GM21786 (cell line): ENCODE results near the gene ADAR.

Experiments used
- ATAC-seq: cut with Tn5 transposase; IDR thresholded peaks from one replicate; pipeline ENCODE4 v1.9.1; 2021; ENCODE audit not compliant: unreplicated experiment

ADAR gene

DNA sequence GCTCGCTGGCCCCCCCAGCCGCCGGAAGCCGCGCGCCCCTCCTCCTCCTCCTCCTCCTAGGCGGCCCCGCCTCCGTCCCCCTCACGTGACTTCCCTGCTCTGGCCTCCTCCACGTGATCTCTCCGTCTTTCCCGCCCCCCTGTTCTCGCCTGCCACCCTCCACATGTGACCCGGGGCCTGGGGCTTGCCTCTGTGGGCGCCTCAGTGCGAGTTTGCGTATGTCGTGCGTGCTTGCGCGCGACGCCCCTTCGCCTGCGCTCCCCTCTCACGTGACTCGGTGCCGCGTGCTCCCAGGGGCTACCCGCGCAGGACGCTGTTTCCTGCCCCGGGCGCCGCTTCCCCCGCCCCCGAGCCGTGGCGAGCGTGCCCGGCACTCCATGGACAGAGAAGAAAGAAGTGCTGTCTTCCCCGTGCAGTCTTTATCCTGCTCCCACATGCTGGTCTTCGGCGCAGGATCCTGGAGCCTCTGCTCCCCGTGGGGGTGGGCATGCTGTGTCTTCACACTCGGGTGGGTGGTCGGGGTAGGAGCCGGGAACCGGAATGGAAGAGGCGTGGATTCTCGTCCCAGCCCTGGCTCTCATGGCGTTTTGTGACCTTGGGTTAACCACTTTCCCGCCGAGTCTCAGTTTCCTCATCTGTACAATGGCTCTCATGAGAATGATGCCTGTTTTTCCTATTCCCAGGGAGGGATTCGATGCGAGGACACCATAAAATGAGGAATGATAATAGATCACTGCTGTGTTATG is 49.1 kb downstream of the ADAR start:
- ATAC-seq = peak; percentile 86

DNA sequence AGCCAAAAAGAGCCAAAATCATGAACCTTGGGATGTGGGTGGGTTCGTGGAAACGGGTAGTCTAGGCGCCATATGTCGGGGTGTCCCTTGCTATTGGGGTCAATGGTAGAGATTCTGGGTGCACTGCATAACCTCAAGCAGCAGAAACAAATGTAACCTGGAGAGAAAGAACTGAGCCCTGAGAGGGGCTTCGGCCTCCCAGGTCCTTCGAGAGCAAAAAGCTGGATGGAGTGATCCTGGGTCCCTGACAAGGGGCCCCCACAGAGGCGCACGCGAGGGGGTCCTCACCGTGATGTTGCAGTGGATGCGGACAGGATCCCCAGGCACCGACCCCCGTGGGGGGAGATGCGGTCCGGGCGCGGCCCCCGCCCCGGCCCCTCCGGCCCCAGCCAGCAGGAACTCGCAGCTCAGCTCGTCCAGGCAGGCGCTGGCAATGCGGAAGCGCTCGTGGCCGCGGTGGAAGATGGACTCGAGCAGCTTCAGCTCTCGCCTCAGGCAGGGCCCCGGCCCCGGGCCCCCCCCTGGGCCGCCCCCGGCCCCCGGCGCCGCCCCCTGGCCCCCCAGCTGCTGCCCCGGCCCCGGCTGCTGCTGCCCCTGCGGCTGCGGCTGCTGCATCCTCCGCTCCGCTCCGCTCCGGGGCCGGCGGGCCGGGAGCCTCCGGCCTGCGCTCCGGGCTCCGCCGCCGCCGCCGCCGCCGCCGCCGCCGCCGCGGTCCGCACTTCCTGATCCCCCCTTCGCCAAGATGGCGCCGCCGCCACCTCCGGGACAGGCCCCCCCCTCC is 49.9 kb downstream of the ADAR start, which contains the start of gene UBE2Q1:
TSS of gene UBE2Q1 (minus strand) at position 724 of the 781 bp plus-strand sequence. CDS start at position 615, 109 bp downstream.
- ATAC-seq = no peak

DNA sequence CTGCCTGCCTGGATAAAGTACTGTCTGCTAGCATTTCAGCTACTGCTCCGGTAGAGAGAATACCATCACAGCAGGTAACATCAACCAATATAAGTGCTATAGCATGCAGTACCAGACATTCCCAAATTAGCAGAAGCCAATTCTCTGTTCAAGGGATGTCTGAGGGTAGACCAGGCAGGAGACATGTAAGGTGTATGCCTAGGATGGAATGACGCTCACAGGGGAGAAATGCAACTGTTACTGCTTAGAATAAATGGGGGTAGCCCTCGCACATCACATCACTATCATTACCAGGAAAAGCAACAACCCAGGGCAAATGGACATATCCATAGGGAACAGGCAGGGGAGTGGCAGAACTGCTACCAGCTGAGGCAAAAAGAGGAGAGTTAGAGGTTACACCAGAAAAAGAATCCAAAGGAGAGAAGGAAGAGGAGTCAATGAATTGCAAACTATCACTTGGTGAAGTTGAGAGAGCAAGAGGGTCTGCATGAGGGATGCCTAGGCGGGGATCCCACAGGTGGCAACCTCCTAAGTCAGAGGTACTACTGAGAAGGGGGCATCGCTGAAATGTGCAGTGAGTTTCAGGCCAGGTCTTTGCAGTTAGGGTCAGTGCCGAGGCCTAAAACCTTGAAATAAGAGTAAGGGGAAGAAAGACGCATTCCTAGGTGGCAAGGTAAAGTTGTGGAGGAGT is 50.6 kb downstream of the ADAR start:
- ATAC-seq = no peak

DNA sequence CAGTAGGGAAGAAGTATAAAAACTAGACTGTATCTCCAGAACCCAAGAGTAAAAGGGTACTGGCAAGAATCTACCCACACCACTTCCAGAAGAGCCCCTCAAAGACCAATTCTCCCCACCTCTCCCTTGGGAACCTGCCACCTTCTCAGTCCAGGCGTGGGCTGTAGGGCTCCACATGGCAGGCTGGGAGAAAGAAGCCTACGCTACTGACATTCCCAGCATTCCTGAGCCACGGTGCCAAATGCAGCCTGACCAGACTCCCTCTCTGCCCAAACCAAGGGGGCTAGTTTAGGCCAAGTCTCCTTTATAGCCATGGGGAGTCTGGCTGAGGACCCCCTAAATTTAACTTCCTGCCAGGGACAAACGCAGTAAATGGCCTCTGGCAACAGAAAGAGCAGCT is 51.6 kb downstream of the ADAR start:
- no peak for ATAC-seq

DNA sequence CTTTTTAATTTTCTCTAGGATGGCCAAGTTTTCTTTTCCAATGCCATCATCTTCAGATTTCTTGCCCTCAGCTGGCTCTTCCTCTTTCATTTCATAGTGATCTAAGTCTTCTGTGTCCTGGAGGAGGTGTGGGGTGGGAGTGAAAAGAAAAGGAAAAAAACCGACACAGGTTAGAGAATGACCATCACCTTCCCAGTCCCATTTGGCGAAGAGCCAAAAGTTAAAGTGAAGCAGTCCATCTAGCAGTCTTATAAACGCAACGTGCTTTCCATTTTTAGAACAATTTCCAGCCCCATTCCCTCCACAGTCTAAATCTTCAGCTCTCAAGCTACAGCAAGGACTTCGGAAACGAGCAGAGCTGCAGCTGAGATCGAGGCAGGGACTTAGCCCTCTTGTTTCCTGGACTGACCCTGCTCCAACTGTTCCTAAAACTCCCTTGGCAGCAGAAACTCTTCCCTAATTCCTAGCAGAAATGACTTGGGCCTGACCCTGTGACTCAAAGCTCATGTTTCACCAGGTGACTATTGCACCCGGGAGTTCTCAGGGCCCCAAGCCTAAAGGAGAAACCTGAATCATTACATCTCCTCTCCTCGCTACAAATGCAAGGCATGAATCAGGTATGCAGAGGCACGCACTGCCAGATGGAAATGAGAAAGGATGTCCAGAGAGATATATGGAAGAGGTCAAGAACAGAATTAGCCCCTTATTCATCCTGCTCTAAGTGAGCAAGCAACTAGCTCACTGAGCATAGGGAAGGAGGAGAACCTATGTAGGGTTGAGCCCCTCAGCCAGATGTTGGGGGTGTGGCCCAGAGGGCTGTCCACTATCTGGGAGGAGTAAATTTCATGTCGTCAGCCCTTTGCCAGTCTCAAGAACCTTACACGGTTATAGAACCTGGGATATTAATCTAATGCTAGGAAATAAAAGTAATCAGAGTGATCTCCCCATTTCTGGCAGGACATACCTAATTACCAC is 54.6 kb downstream of the ADAR start:
- no peak for ATAC-seq

DNA sequence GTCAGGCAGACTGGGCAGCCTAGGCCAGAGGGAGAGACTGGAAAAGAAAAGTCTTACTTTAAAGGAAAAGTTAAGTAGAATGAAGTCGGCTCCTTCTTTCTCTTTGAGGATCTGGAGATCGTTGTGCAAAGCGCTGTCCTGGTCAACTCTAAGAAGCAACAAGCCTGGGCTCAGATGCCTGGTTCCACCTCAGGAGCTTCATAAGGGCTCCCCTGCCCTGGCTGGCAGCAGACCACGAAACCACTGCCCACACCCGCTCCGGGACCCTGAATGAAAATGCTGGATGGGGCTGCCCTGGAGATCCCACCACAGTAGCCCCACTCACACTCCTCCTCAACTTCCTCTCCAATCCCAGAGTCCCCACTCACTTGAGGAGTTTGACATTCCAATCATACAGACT is 56.0 kb downstream of the ADAR start:
- ATAC-seq = no peak

DNA sequence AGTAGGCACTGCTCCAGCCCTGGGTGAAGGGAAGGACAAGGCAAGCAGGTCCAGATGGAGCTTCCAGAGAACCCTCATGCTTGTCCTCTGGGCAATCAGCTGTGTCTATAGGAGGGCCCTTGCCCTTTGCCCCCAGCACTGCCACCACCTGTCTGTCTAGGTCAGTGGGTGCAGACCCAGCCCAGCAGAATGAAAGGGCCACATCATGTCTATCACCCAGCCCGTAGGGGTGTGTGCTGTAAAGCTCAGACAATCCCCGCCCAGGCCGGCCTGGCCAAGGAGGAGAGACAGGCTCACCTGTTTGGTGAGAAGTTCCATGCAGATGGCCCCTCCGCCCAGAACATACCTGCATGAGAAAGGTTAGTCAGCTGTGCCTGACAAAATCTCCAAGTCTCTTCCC is 56.5 kb downstream of the ADAR start:
- ATAC-seq = no peak

DNA sequence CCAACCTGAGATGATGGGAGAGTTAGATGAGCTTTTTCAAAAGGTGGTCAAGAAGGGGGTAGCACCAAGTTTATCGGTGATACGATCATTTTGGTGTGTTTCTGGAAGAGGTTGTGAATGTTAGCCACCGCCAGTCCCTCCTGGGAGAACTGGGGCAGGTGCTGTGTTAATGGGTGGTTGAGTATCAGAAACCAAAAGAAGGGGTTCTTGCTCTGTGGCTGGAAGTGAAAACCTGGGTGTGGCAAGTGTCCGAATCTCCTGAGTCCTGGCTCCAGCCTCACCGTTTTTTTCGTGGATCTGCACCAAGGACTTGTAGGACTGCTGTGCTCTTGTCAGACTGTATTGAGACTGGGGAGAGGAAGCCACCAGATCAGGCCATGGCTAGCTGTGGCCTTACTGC is 57.3 kb downstream of the ADAR start:
- ATAC-seq = no peak

DNA sequence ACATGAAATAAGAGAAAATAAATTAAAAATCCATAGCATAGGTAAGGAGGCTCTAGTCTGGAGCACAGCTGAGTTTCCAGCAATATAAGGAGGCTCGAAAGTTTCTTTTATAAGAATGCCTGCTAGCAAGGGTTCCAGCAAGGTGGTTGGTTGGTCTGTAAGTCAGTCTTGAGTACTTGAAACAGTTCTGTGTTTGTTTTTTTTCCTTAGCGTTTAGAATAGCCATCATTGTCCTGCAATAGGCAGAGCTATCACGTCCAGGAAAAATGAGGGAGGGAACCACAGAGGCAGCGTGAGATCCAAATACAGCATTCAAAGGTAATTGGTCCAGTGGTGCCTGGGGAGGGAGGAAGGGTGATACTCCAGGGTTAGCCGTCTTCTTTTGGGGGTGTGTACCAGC is 57.9 kb downstream of the ADAR start:
- no peak for ATAC-seq

DNA sequence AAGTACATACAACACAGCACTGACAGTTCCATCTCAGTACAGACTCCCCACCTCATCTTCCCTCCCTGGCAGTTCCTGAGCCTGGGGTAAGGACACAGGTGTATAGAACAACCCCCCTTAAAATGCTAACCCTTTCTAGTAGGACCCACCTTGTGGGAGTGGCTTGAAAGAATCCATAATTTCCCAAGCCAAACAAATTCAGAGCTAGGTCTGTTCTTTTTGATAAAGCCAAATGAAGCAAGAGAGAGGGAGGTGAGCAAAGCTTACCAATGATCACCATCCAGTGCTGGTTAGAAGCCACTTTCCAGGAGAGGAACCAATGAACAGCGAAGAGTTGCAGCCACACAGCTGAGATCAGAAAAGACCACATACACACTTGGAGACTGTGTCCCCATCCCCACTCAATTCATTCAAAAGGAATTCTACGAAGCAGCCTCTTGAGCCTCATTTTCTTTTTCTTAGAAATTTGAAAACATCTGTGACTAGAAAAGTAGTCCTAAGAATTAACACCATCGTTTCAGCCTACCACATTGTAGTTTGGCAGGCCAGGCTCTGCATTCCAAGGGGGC is 58.7 kb downstream of the ADAR start:
- ATAC-seq = no peak

DNA sequence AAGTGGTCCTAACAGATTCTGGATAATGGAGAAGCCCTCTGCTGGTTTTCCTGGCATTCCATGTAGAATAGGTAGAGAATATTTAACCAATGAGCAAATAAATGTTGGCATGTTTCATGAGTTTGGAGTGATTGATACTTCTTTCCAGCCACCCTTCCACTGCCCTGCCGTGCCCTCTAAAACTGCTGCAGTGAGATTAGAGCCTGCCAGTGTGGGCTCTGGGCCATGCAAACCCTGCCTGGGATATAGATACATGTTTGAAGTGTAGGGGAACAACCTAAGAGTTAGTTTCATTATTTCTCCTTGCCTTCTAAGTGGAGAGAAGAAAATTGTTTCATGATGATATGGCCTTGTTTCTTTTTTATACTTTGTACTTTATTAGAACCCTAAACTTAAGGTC is 60.0 kb downstream of the ADAR start:
- no peak for ATAC-seq

DNA sequence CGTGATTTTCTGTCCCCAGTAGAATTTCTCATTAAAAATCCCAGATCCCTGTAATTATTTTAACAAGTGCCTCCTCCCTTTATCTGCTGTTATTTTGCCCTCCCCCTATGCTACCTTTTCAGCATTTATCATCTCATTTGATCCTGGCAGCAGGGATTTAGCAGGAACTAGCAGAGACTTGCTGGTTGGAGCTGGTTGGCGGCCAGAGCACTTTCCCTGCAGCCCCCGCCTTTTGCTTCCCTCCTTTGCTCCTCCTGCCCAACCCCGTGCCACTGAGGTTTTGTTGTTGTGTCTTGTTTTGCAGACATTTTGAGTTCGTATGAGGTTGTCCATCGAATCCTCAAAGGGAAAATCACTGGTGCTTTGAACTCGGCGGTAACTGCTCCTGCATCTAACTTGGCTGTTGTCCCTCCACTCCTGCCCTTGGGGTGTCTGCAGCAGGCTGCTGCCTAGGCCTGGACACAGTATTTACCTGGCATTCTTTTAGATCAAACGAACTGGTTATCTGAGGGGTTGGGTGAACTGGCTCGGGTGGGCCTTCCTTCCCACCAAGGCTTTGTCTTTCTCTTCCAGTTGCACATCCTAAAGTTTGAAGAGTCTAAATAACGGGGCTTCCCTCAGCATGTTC is 60.8 kb downstream of the ADAR start:
- ATAC-seq = no peak

DNA sequence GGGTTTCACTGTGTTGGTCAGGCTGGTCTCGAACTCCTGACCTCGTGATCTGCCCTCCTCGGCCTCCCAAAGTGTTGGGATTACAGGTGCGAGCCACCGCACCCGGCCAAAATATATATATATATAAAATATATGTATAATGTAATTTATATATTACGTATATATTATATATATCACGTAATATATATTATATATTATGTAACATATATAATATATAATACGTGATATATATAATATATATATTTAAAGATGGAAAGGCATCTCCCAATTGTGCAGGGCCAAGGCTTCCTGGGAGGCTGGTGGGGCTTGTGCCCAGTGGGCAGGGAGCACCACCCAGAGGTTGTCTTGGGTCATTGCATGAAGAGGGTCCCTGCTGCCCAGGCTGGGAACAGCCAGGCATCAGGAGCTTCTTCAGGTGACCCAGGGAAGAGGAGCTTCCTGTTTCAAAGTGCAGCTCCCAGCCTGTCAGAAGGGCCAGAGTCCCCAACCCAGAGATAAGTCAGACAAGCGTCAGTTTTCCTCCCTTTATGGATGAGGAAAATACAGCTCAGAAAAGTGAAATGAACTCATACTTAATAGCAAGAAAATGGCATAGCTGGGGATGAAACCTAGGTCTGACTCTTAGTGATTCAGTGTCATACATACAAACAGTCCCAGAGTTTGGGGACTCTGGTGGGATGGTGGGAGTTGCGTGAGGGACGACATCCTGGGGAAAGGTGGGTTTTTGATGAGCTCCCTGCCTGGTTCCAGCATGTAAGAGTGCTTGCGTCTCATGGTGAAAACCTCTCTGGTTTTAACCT is 61.5 kb downstream of the ADAR start:
- ATAC-seq = no peak

DNA sequence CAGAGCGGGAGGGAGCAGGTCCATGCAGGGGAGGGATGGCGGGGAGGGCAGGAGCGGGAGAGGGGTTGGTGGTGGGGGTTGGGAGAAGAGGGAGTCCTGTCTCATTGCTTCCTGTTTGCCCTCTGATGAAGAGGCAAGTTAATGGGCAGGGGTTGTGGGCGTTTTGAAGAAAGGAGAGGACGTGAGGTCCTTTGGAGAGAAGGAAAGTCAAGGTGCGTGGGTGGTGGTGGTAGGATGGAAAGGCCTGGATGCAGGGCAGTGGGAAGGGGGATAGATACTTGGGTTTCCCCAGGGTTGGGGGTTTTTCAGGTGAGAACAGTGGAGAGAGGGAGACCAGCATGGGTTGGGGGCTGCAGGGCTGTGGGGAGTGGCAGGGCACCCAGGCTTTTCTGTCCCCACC is 66.8 kb downstream of the ADAR start:
- no peak for ATAC-seq

DNA sequence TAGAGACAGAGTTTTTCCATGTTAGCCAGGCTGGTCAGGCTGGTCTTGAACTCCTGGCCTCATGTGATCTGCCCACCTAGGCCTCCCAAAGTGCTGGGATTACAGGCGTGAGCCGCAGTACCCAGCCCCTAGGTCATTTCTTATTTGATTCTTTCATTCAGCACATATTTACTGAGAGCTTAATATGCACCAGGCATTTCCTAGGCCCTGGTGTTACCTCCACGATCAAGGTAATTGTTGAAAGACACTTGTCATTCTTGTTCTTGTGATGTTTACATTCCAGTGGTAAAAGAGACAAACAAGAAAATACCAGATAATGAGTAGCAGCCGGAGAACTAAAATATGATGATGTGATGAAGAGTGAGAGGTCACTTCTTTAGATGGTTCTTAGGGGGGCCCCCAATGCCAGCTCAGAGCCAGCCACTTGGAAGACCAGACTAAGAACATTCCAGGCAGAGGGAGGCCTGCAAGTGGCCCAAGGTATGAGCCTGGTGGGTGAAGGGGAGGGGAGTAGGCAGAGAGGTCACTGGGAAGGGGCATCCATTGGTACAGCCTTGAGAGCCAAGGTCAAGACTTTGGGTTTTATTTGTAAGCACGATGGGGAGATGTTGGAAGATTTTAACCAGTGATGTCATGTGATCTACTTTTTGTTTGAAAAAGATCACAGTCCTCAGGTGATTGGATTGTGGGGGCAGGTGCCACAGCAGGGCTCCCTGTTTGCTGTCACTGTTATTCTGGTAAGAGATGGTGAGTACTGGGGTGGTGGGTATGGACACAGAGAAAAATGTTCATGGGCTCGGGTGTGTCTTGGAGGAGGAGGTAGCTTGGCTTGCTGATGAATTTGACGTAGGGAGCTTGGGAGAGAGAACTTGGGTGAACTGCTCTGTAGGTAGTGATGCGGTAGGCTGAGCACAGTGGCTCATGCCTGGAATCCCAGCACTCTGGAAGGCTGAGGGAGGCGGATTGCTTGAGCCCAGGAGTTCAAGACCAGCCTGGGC is 68.2 kb downstream of the ADAR start:
- ATAC-seq = no peak

DNA sequence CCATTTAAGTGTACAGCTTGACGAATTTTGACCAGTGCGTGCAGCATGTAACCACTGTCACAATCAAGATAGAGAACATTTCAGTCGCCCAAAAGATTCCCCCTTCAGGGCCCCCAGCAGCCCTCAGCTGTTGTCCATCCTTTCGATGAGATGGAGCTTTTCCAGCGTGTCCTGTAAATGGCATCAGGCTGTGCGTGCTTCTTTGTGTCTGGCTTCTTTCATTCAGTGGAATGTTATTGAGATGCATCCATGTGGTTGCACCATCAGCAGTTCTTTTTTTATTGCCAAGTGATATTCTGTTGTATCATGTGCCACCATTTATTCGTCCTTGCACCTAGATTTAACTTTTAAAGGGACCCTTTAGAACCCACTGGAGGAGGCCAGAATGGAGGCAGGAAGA is 71.4 kb downstream of the ADAR start:
- no peak for ATAC-seq

DNA sequence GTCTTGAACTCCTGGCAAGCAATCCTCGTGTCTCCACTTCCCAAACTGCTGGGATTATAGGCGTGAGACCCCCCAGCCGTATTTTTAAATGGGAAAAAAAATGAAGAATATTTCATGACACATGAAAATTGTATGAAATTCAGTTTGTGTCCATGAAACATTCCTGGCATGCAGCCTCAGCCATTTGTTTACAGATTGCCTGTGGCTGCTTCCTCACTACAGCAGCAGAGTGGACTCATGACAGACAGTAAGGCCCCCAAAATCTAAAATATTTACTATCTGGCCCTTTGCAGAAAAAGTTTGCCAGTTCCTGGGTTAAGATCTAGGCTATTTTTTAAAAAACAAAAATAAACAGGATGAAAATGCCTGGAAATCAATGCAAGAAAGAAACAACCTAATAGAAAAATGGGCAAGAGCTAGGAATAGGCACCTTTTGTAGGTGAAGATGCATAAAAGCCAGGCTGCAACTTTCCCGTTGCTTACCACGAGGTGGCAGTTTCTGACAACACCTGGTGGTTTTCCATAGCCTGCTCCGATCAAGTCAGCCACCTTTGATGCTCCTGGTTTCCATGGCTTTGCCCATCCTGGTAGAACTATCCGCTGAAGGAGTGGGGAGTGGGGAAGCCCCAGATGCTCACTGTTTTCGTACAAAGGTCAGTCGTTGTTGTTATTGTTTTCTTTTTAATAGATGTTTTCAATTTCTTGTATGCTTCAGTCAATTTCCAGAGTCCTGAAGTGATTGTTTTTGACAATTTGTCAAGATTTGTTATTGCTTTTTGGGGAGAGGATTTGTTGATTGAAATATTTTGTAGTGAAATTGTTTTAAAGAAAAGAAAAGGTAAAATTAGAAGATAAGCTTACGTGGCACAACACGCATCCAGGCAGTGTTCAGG is 73.8 kb downstream of the ADAR start:
- ATAC-seq = no peak
